Neural progenitor cell (in vitro differentiated cells): ENCODE results near the gene FHAD1. TPM values are rescaled to one million over a fixed set of nuclear protein-coding genes. Genes with fewer than 3 reads are reported as not detected.

Experiments used
- DNase-seq: peaks from one replicate; pipeline ENCODE4 v3.0.0-alpha.2; 2016; ENCODE audit warnings: low spot score
- H2AFZ ChIP-seq: fragments of 200-600 bp; sonication (generic); replicated peaks from 2 replicates; pipeline ENCODE4 v1.6.1; 2016; ENCODE audit warnings: antibody characterized with exemption
- H3F3A ChIP-seq: fragments of 200-600 bp; sonication (generic); 2 replicates; pipeline ENCODE4 v1.6.1; 2016; ENCODE audit warnings: antibody characterized with exemption, low read depth
- H3K27ac ChIP-seq: fragments of 200-600 bp; sonication (generic); 2 replicates; pipeline ENCODE4 v1.5.1; 2016; ENCODE audit warnings: mild to moderate bottlenecking
- H3K27me3 ChIP-seq: fragments of 200-600 bp; sonication (generic); 2 replicates; pipeline ENCODE4 v1.6.1; 2016; ENCODE audit warnings: mild to moderate bottlenecking, moderate library complexity
- H3K36me3 ChIP-seq: fragments of 200-600 bp; sonication (generic); 2 replicates; pipeline ENCODE4 v1.5.1; 2016
- H3K4me1 ChIP-seq: fragments of 200-600 bp; sonication (generic); 2 replicates; pipeline ENCODE4 v1.6.1; 2016; ENCODE audit warnings: mixed run types
- H3K4me2 ChIP-seq: fragments of 200-600 bp; sonication (generic); 2 replicates; pipeline ENCODE4 v1.6.1; 2016
- H3K4me3 ChIP-seq: fragments of 200-600 bp; sonication (generic); 2 replicates; pipeline ENCODE4 v1.5.1; 2016
- H3K79me2 ChIP-seq: fragments of 200-600 bp; sonication (generic); 2 replicates; pipeline ENCODE4 v1.6.1; 2016; ENCODE audit warnings: low read depth
- H3K9ac ChIP-seq: fragments of 200-600 bp; sonication (generic); 2 replicates; pipeline ENCODE4 v1.6.1; 2016
- H3K9me3 ChIP-seq: fragments of 200-600 bp; sonication (generic); 2 replicates; pipeline ENCODE4 v1.5.1; 2016; ENCODE audit warnings: low read depth
- H4K20me1 ChIP-seq: fragments of 200-600 bp; sonication (generic); 2 replicates; pipeline ENCODE4 v1.6.1; 2016; ENCODE audit warnings: low read depth
- H3K27ac Mint-ChIP-seq: 3 replicates; pipeline ENCODE4 v1.8.0; 2021; ENCODE audit warnings: mixed read lengths
- H3K27me3 Mint-ChIP-seq: 2 replicates; pipeline ENCODE4 v1.8.0; 2022; ENCODE audit warnings: low read depth, mild to moderate bottlenecking, inconsistent platforms, moderate library complexity, mixed read lengths; ENCODE audit not compliant: insufficient read depth
- H3K36me3 Mint-ChIP-seq: 3 replicates; pipeline ENCODE4 v1.8.0; 2021; ENCODE audit warnings: mixed read lengths
- H3K4me1 Mint-ChIP-seq: 3 replicates; pipeline ENCODE4 v1.8.0; 2021; ENCODE audit warnings: mixed read lengths
- H3K4me3 Mint-ChIP-seq: 3 replicates; pipeline ENCODE4 v1.8.0; 2021; ENCODE audit warnings: mild to moderate bottlenecking, moderate library complexity, mixed read lengths
- H3K9me3 Mint-ChIP-seq: 3 replicates; pipeline ENCODE4 v1.8.0; 2020; ENCODE audit warnings: mixed read lengths
- CTCF ChIP-seq: fragments of 200-600 bp; sonication (generic); IDR thresholded peaks from 2 replicates; pipeline ENCODE4 v1.5.1; 2017; ENCODE audit warnings: antibody characterized with exemption, mild to moderate bottlenecking
- EZH2 ChIP-seq: fragments of 200-600 bp; sonication (generic); IDR thresholded peaks from 2 replicates; pipeline ENCODE4 v1.6.1; 2017; ENCODE audit warnings: antibody characterized with exemption, mild to moderate bottlenecking, moderate library complexity
- EZH2phosphoT487 ChIP-seq: fragments of 200-600 bp; sonication (generic); IDR thresholded peaks from 2 replicates; pipeline ENCODE4 v1.6.1; 2017; ENCODE audit warnings: antibody characterized with exemption
- total RNA-seq: library from RNA; depleted of rRNA; stranded (reverse); fragments of >200 nt; gene quantifications from 2 replicates; pipeline ENCODE4 v1.2.3, GENCODE V29; 2015; ENCODE audit warnings: low replicate concordance

FHAD1 gene
- total RNA-seq, 1 donor from 2014 or later, result 9.1 TPM

- no peak overlapping the region for H3K4me3 ChIP-seq
- H3K36me3 ChIP-seq, result no peaks in the 10 kb centered on the region
- H3K27ac ChIP-seq, result no peak overlapping the region
- H3K4me2 ChIP-seq, result no peak overlapping the region
- Mint-ChIP-seq H3K36me3 (peaks cover 14% of the 10 kb centered on the region), H3K4me3 (no peak overlapping the region), H3K27me3 (peaks cover 10% of the 10 kb centered on the region), H3K27ac (peak overlapping the region; percentile 83), H3K9me3 (peaks cover 4% of the 10 kb centered on the region), H3K4me1 (peaks cover 52% of the 10 kb centered on the region)
- TF ChIP-seq EZH2phosphoT487, result no peak
- TF ChIP-seq CTCF, result no peak
- no peak for TF ChIP-seq EZH2
- no peak overlapping the region for H3K9ac ChIP-seq
- H3F3A ChIP-seq, result peaks cover 6% of the 10 kb centered on the region
- no peaks in the 10 kb centered on the region for H3K79me2 ChIP-seq
- H3K27me3 ChIP-seq, result no peaks in the 10 kb centered on the region
- H3K4me1 ChIP-seq, result no peaks in the 10 kb centered on the region
- no peak overlapping the region for H2AFZ ChIP-seq
- H3K9me3 ChIP-seq, result no peaks in the 10 kb centered on the region
- no peaks in the 10 kb centered on the region for H4K20me1 ChIP-seq
- DNase-seq, result no peak
Measured at GRCh38 chr1:15224974-15225373, 22.0 kb upstream of the FHAD1 start.

DNA sequence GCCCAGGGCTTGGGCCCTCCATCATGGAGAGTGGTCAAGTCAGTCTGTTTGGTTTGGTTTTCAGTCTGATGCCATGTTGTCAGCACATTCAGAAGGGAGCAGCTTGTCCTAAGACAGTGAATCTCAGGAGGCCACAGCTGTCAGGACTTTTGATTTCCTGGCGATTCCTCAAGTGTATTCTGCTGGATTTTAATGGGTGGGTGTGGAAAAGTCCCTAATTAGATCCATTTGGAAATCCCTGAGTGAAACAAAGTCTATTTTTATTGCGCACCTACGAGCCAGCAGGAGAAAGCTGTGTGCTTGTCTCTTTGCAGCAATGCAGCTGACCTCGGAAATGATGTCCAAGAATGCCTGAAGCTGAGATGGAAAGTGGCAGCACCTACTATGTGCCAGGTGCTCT, 21.6 kb upstream of the FHAD1 start:
- Mint-ChIP-seq H3K9me3 (peaks cover 2% of the 10 kb centered on the region), H3K4me1 (peaks cover 52% of the 10 kb centered on the region), H3K27ac (peak overlapping the region; percentile 21), H3K4me3 (no peak overlapping the region), H3K36me3 (peaks cover 12% of the 10 kb centered on the region), H3K27me3 (peaks cover 10% of the 10 kb centered on the region)
- Histone ChIP-seq H3K27me3 (no peaks in the 10 kb centered on the region), H3F3A (peaks cover 6% of the 10 kb centered on the region), H3K4me3 (no peak overlapping the region), H3K9ac (no peak overlapping the region), H4K20me1 (no peaks in the 10 kb centered on the region), H3K79me2 (no peaks in the 10 kb centered on the region), H3K36me3 (no peaks in the 10 kb centered on the region), H3K27ac (no peak overlapping the region), H3K9me3 (no peaks in the 10 kb centered on the region), H3K4me1 (no peaks in the 10 kb centered on the region), H3K4me2 (no peak overlapping the region), H2AFZ (no peak overlapping the region)
- no peak for DNase-seq
- TF ChIP-seq EZH2 (no peak), EZH2phosphoT487 (no peak), CTCF (no peak)

GRCh38 chr1:15226388-15227255, 20.4 kb upstream of the FHAD1 start:
- H3K4me2 ChIP-seq, result no peak overlapping the region
- no peaks in the 10 kb centered on the region for H4K20me1 ChIP-seq
- peaks cover 6% of the 10 kb centered on the region for H3F3A ChIP-seq
- Mint-ChIP-seq H3K4me1 (peaks cover 43% of the 10 kb centered on the region), H3K36me3 (peaks cover 3% of the 10 kb centered on the region), H3K4me3 (no peak overlapping the region), H3K27ac (peak overlapping the region; percentile 82), H3K27me3 (peaks cover 8% of the 10 kb centered on the region), H3K9me3 (no peaks in the 10 kb centered on the region)
- no peak overlapping the region for H3K9ac ChIP-seq
- DNase-seq, result no peak
- no peaks in the 10 kb centered on the region for H3K27me3 ChIP-seq
- H3K27ac ChIP-seq, result no peak overlapping the region
- TF ChIP-seq EZH2phosphoT487 (no peak), CTCF (no peak), EZH2 (no peak)
- H3K36me3 ChIP-seq, result no peaks in the 10 kb centered on the region
- H2AFZ ChIP-seq, result no peak overlapping the region
- no peak overlapping the region for H3K4me3 ChIP-seq
- H3K4me1 ChIP-seq, result no peaks in the 10 kb centered on the region
- H3K79me2 ChIP-seq, result no peaks in the 10 kb centered on the region
- H3K9me3 ChIP-seq, result no peaks in the 10 kb centered on the region
